ENCODE data around the gene DYSF.
A peak's percentile ranks its signal among the peaks of the same experiment; 100 is the strongest.

Gene DYSF

GRCh38 chr2:71711133-71711855 is 257.9 kb downstream of the DYSF start:
- DNase-seq (ENCODE audit: low spot score) = no peak

- no peak for DNase-seq (ENCODE audit: low spot score)
These were observed 258.9 kb downstream of the DYSF start for GRCh38 chr2:71712158-71712818.

DNA sequence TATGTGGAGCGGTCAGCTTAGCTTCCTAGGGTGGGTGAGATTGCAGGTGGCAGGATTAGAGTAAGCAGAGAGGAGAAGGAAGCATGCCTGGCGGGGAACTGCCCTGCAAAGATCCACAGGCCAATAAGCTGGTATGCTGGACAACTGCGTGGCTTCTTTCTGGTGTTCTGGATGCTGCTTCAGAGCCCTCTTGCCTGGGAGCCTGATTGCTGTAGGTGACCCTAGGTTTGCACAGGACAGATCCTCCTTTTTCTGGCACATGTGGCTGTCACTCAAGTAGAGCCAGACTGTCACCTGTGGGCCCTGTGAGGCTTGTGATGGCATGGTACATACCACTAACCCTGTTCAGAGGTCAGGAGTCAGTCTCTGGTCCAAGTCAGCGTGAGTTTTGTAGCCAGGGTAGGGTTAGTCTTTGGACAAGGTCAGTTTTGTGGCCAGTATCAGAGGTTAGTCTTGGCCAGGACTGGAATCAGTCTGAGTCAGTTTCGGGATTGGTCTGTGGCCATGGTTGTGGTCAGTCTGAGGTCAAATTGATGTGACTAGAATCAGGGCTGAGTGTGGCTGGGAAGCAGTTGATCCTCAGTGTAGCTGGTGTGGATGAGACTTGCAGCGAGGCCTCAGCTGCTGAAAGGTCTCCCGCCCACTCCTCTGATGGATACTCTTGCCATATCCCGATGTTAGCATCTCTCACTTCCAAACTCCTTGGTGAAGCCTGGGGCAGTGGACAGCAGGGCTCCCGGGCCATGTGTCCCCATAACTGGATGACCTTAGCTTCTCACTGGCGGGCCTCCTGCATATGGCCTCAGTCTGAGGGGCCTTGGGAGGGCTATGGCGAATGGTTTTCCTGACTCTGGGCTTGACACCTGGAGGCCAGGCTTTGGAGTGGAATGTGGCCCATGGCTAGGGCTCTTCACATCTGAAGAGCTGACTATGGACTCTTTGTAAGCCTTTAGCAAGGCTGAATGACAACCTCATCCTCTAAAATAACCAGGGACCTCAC is 260.5 kb downstream of the DYSF start:
- DNase-seq (ENCODE audit: low spot score) = no peak

DNA sequence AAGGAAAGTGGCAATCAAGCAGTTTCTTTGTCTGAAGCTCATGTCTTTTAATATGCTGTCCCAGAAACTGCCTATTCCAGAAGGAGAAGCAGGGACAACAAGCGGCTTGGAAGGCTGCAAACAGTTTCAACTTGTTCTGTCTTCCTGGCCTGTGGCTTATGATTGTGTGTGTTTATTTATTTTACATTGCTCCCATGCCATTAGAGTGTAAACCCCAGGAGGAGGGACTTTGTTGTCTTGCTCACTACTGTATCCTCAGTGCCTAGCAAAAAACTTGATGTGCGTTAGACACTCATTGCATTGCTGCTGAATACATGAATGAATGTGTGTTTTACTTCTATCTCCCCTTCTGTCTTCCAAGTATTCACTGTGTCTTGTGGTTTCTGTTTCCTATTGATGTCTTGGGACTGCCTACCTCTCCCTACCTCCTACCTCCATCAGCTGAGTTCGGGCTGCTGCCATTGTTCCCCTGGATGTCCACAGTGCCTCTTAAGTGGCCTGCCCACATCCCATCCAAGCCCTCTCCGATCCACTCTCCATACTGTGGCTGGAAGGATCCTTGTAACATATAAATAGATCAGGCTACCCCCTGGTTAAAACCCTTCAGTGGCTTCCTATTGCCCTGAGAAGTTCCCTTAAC is 261.4 kb downstream of the DYSF start:
- DNase-seq (ENCODE audit: low spot score) = no peak

GRCh38 chr2:71715241-71715750 is 261.9 kb downstream of the DYSF start:
- no peak for DNase-seq (ENCODE audit: low spot score)

GRCh38 chr2:71715951-71716696 is 262.8 kb downstream of the DYSF start:
- no peak for DNase-seq (ENCODE audit: low spot score)

- peak; percentile 77 for DNase-seq (ENCODE audit: low spot score)
These were observed 263.6 kb downstream of the DYSF start for GRCh38 chr2:71716697-71717624.

- no peak for DNase-seq (ENCODE audit: low spot score)
These were observed 265.3 kb downstream of the DYSF start for GRCh38 chr2:71718686-71719085.

GRCh38 chr2:71719520-71720282 is 266.3 kb downstream of the DYSF start:
- DNase-seq (ENCODE audit: low spot score) = no peak

GRCh38 chr2:71720283-71720560 is 266.9 kb downstream of the DYSF start:
- DNase-seq (ENCODE audit: low spot score) = no peak

- DNase-seq (ENCODE audit: low spot score) = no peak
These were observed 267.4 kb downstream of the DYSF start for GRCh38 chr2:71720596-71721361.

GRCh38 chr2:71721362-71721665 is 268.0 kb downstream of the DYSF start:
- DNase-seq (ENCODE audit: low spot score) = no peak

- no peak for DNase-seq (ENCODE audit: low spot score)
These were observed 268.3 kb downstream of the DYSF start for GRCh38 chr2:71721669-71722068.

- DNase-seq (ENCODE audit: low spot score) = no peak
These were observed 268.9 kb downstream of the DYSF start for GRCh38 chr2:71722286-71722685.

DNA sequence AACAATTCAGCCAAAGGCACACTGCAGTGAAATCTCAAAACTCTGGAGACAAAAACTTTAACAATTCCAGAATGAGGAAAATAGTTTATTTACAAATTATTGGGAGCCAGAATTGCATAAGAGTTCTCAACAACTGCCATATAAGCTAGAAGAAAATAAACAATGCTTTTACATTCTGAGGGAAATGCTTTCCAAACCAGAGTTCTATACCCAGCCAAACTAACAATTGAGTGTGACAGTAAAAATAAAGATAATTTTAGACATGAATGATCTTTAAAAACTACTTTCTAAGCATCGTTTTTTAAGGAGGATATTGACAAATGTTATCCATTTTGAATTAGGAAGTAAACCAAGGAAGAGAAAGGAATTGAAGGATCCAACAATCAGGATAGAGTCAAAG is 271.4 kb downstream of the DYSF start:
- no peak for DNase-seq (ENCODE audit: low spot score)

GRCh38 chr2:71725836-71726235 is 272.5 kb downstream of the DYSF start:
- DNase-seq (ENCODE audit: low spot score) = no peak

DNA sequence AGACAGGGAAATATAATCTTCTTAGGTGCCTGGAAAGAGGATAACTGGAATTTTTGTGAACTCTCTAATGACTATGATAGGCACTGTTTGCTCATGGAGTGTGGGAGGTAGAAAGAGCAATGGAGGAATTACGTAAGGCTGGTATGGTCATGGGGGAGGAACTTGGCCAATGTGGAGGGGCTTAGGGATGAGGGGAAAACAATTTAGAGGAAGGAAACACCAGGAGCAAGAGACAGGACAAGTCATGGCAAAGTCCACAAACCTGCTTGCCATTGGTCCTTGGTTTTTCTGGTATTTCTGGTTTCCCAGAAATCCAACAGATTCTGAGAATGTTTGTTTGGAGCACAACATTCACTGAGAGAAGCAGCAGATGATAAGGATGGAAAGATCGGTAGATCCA is 274.2 kb downstream of the DYSF start:
- DNase-seq (ENCODE audit: low spot score) = no peak

- DNase-seq (ENCODE audit: low spot score) = no peak
These were observed 274.7 kb downstream of the DYSF start for GRCh38 chr2:71728036-71728435.

Measured in SW480 (cell line).